ENCODE results near the gene ATP6V0A4. TPM values are rescaled to one million over a fixed set of nuclear protein-coding genes. Genes with fewer than 3 reads are reported as not detected.

Gene ATP6V0A4
- total RNA-seq, 1 experiment from 2014 or later, result 1.0 TPM

DNA sequence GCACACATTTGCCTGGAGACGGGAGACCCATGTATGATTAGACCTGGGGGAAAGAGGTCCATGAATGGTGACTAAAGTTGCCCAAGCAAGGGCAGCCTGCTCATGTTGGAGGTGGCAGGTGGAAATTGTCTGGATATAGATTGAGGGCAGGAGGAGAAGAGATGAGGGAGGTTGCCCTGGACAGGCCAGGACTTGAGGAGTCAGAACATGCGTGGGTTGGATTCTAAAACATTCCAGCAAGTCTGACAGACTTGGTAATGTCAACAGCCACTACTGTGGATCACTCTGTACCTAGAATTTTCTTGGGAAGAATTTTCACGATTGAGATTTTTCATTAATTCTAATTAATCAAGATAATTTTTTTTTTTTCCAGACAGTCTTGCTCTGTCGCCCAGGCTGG is 77.7 kb downstream of the ATP6V0A4 start:
- Histone ChIP-seq H2AFZ (ENCODE audit: low read length) (no peak overlapping the region), H3K4me3 (ENCODE audit: low read length) (no peak overlapping the region), H3K27me3 (ENCODE audit: low read length) (no peaks in the 10 kb centered on the region), H3K27ac (ENCODE audit: low read length) (no peak overlapping the region), H4K20me1 (ENCODE audit: low read length) (no peaks in the 10 kb centered on the region), H3K79me2 (ENCODE audit: low read length) (no peaks in the 10 kb centered on the region), H3K9me3 (ENCODE audit: low read length) (no peaks in the 10 kb centered on the region), H3K9ac (ENCODE audit: low read length) (no peak overlapping the region), H3K9me2 (replicated peaks; ENCODE audit: low read length) (no peaks in the 10 kb centered on the region), H3F3A (ENCODE audit: low read length, unreplicated experiment) (no peaks in the 10 kb centered on the region), H3K4me1 (ENCODE audit: insufficient read depth, low read length) (no peaks in the 10 kb centered on the region), H3K4me2 (ENCODE audit: low read length) (no peak overlapping the region), H3K36me3 (ENCODE audit: low read depth, low read length) (no peaks in the 10 kb centered on the region)
- ATAC-seq, result no peak
- intact Hi-C loops (cut with micrococcal nuclease), result no loop called here
- no TSS peak for BruUV-seq (replicated peaks)
- DNase-seq, result no peak
- ChIA-PET POLR2A (ENCODE audit: unreplicated experiment) (no interaction called here), CTCF (no interaction called here)
- no peak for TF ChIP-seq EZH2phosphoT487 (IDR thresholded peaks at IDR 0.05; ENCODE audit: borderline replicate concordance, low read length)
- no peak for TF ChIP-seq EZH2 (IDR thresholded peaks at IDR 0.05; ENCODE audit: low read length, unreplicated experiment)
- TF ChIP-seq CTCF (conservative IDR thresholded peaks at IDR 0.05; ENCODE audit: low read depth, low read length), result no peak

- no TSS peak for BruUV-seq (replicated peaks)
- DNase-seq, result no peak
- Histone ChIP-seq H3K9ac (ENCODE audit: low read length) (no peak overlapping the region), H3K4me2 (ENCODE audit: low read length) (no peak overlapping the region), H3K36me3 (ENCODE audit: low read depth, low read length) (no peaks in the 10 kb centered on the region), H3K9me3 (ENCODE audit: low read length) (no peaks in the 10 kb centered on the region), H3K79me2 (ENCODE audit: low read length) (no peaks in the 10 kb centered on the region), H3F3A (ENCODE audit: low read length, unreplicated experiment) (no peaks in the 10 kb centered on the region), H3K9me2 (replicated peaks; ENCODE audit: low read length) (no peaks in the 10 kb centered on the region), H3K4me1 (ENCODE audit: insufficient read depth, low read length) (no peaks in the 10 kb centered on the region), H2AFZ (ENCODE audit: low read length) (no peak overlapping the region), H3K27me3 (ENCODE audit: low read length) (no peaks in the 10 kb centered on the region), H3K27ac (ENCODE audit: low read length) (no peak overlapping the region), H4K20me1 (ENCODE audit: low read length) (no peaks in the 10 kb centered on the region), H3K4me3 (ENCODE audit: low read length) (no peak overlapping the region)
- ChIA-PET CTCF (no interaction called here), POLR2A (ENCODE audit: unreplicated experiment) (no interaction called here)
- no peak for ATAC-seq
- TF ChIP-seq EZH2 (IDR thresholded peaks at IDR 0.05; ENCODE audit: low read length, unreplicated experiment) (no peak), CTCF (conservative IDR thresholded peaks at IDR 0.05; ENCODE audit: low read depth, low read length) (no peak), EZH2phosphoT487 (IDR thresholded peaks at IDR 0.05; ENCODE audit: borderline replicate concordance, low read length) (no peak)
- intact Hi-C loops (cut with micrococcal nuclease), result no loop called here
Observed at GRCh38 chr7:138716889-138717288, 81.1 kb downstream of the ATP6V0A4 start.

DNA sequence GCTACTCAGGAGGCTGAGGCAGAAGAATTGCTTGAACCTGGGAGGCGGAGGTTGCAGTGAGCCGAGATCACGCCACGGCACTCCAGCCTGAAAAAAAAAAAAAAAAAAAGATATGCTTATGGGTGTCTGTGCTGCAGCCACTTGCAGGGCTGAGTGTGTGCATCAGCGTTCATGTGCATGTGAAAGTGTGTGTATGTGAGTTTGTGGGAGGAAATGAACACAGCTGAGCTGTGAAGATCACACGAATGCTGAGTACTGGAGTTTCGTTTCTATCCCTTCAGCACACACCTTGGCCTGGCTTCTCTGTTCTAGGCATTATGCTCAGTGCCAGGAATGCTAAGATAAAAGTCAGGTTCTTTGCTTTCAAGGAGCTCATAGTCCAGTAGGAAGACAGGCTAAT is 84.8 kb downstream of the ATP6V0A4 start:
- Histone ChIP-seq H3K4me3 (ENCODE audit: low read length) (no peak overlapping the region), H3K9me2 (replicated peaks; ENCODE audit: low read length) (no peaks in the 10 kb centered on the region), H2AFZ (ENCODE audit: low read length) (no peak overlapping the region), H3K27ac (ENCODE audit: low read length) (no peak overlapping the region), H3K9ac (ENCODE audit: low read length) (no peak overlapping the region), H3K9me3 (ENCODE audit: low read length) (no peaks in the 10 kb centered on the region), H3F3A (ENCODE audit: low read length, unreplicated experiment) (no peaks in the 10 kb centered on the region), H3K4me1 (ENCODE audit: insufficient read depth, low read length) (no peaks in the 10 kb centered on the region), H3K79me2 (ENCODE audit: low read length) (no peaks in the 10 kb centered on the region), H4K20me1 (ENCODE audit: low read length) (no peaks in the 10 kb centered on the region), H3K4me2 (ENCODE audit: low read length) (no peak overlapping the region), H3K36me3 (ENCODE audit: low read depth, low read length) (no peaks in the 10 kb centered on the region), H3K27me3 (ENCODE audit: low read length) (no peaks in the 10 kb centered on the region)
- intact Hi-C loops (cut with micrococcal nuclease), result no loop called here
- no TSS peak for BruUV-seq (replicated peaks)
- no peak for ATAC-seq
- DNase-seq, result no peak
- POLR2A ChIA-PET (ENCODE audit: unreplicated experiment), result interaction anchor here (0.6 kb wide), 1 partner anchor 36 kb away, joined by 3 read pairs; no protein-coding TSS in a partner anchor
- CTCF ChIA-PET, result no interaction called here
- TF ChIP-seq EZH2phosphoT487 (IDR thresholded peaks at IDR 0.05; ENCODE audit: borderline replicate concordance, low read length) (no peak), CTCF (conservative IDR thresholded peaks at IDR 0.05; ENCODE audit: low read depth, low read length) (no peak), EZH2 (IDR thresholded peaks at IDR 0.05; ENCODE audit: low read length, unreplicated experiment) (no peak)

Data from PC-3 (cell line).